Measurements from ENCODE around the gene FBXW4. TPM values are rescaled to one million over a fixed set of nuclear protein-coding genes. Genes with fewer than 3 reads are reported as not detected.

FBXW4 gene
- total and polyA plus RNA-seq, 8 donors, result 36.6 to 95.3 (median 42.6) TPM

GRCh38 chr10:101660256-101660655 lies 34.7 kb downstream of the FBXW4 start:
- 84 to 88% (median 87%) methylated on average over 4 of the region's 4 CpGs for WGBS, 5 donors
- no peaks in the 10 kb centered on the region for H3K9me3 ChIP-seq
- no peaks in the 10 kb centered on the region for H3K4me1 ChIP-seq
- H3K27ac ChIP-seq, result no peak overlapping the region
- no peak for DNase-seq
- H3K36me3 ChIP-seq, result peaks cover 47 to 100% (median 99%) of the 10 kb centered on the region in 4 donors
- no peaks in the 10 kb centered on the region for H3K27me3 ChIP-seq
- no peak overlapping the region for H3K4me3 ChIP-seq
- no peak for TF ChIP-seq EP300 (IDR thresholded peaks at IDR 0.05)
- TF ChIP-seq, protein P1, sequence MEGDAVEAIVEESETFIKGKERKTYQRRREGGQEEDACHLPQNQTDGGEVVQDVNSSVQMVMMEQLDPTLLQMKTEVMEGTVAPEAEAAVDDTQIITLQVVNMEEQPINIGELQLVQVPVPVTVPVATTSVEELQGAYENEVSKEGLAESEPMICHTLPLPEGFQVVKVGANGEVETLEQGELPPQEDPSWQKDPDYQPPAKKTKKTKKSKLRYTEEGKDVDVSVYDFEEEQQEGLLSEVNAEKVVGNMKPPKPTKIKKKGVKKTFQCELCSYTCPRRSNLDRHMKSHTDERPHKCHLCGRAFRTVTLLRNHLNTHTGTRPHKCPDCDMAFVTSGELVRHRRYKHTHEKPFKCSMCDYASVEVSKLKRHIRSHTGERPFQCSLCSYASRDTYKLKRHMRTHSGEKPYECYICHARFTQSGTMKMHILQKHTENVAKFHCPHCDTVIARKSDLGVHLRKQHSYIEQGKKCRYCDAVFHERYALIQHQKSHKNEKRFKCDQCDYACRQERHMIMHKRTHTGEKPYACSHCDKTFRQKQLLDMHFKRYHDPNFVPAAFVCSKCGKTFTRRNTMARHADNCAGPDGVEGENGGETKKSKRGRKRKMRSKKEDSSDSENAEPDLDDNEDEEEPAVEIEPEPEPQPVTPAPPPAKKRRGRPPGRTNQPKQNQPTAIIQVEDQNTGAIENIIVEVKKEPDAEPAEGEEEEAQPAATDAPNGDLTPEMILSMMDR (IDR thresholded peaks at IDR 0.05), result no peak
- TF ChIP-seq POLR2A (IDR thresholded peaks at IDR 0.05), result no peak
- no peak for TF ChIP-seq POLR2AphosphoS5 (IDR thresholded peaks at IDR 0.05)
- intact Hi-C loops (cut with DNase I; ENCODE audit: low total_unique reads), result no loop called here

- Histone ChIP-seq H3K9me3 (no peaks in the 10 kb centered on the region), H3K4me1 (no peaks in the 10 kb centered on the region), H3K27me3 (no peaks in the 10 kb centered on the region), H3K4me3 (no peak overlapping the region), H3K36me3 (peaks cover 44 to 96% (median 94%) of the 10 kb centered on the region in 4 donors), H3K27ac (no peak overlapping the region)
- TF ChIP-seq POLR2A (IDR thresholded peaks at IDR 0.05), result no peak
- DNase-seq, result no peak
- WGBS, 5 donors, result 77 to 93% (median 88%) methylated on average over 5 of the region's 5 CpGs
- intact Hi-C loops (cut with DNase I; ENCODE audit: low total_unique reads), result no loop called here
Measured at GRCh38 chr10:101658975-101659374, 36.0 kb downstream of the FBXW4 start.

DNA sequence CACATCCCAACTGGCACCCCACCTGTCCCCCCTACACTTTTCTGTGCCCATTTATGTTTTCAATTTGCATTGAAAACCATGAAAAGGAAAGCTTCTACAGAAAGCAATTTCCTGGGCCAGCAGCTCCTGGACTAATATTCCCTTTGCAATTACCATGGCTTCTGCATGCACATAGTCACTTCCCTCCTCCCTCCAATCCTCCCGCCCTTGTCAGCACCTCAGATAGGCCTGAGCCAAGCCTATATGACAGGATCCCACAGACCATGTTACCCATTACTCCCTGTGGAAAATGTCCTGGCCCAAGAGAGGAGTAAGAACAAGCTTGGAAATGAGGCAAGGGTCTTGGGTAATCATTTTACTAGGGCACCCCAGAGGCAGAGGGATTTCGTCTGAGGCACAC lies 38.1 kb downstream of the FBXW4 start:
- WGBS, 5 donors, result 92 to 100% (median 97%) methylated on average over 2 of the region's 2 CpGs
- H3K36me3 ChIP-seq, result peaks cover 26 to 94% (median 92%) of the 10 kb centered on the region in 4 donors
- TF ChIP-seq, protein P1 (IDR thresholded peaks at IDR 0.05), result no peak
- no peak for TF ChIP-seq POLR2A (IDR thresholded peaks at IDR 0.05)
- no peak for TF ChIP-seq POLR2AphosphoS5 (IDR thresholded peaks at IDR 0.05)
- TF ChIP-seq EP300 (IDR thresholded peaks at IDR 0.05), result no peak

GRCh38 chr10:101655570-101655969 lies 39.4 kb downstream of the FBXW4 start:
- H3K4me3 ChIP-seq, result no peak overlapping the region
- H3K27ac ChIP-seq, result no peak overlapping the region
- TF ChIP-seq POLR2A (IDR thresholded peaks at IDR 0.05) (no peak), EP300 (IDR thresholded peaks at IDR 0.05) (no peak)
- TF ChIP-seq, protein P1 (IDR thresholded peaks at IDR 0.05), result no peak
- 74 to 85% (median 82%) methylated on average over 6 of the region's 6 CpGs for WGBS, 5 donors
- DNase-seq, result no peak
- H3K4me1 ChIP-seq, result no peaks in the 10 kb centered on the region
- no peaks in the 10 kb centered on the region for H3K9me3 ChIP-seq
- peaks cover 15 to 93% (median 92%) of the 10 kb centered on the region in 4 donors for H3K36me3 ChIP-seq
- intact Hi-C loops (cut with DNase I; ENCODE audit: low total_unique reads), result no loop called here
- H3K27me3 ChIP-seq, result no peaks in the 10 kb centered on the region

More for the DNA sequence above, 38.1 kb downstream of the FBXW4 start:
- intact Hi-C loops (cut with DNase I; ENCODE audit: low total_unique reads), result no loop called here
- DNase-seq, result no peak
- Histone ChIP-seq H3K9me3 (no peaks in the 10 kb centered on the region), H3K27ac (no peak overlapping the region), H3K27me3 (no peaks in the 10 kb centered on the region), H3K4me1 (no peaks in the 10 kb centered on the region), H3K4me3 (no peak overlapping the region)

DNA sequence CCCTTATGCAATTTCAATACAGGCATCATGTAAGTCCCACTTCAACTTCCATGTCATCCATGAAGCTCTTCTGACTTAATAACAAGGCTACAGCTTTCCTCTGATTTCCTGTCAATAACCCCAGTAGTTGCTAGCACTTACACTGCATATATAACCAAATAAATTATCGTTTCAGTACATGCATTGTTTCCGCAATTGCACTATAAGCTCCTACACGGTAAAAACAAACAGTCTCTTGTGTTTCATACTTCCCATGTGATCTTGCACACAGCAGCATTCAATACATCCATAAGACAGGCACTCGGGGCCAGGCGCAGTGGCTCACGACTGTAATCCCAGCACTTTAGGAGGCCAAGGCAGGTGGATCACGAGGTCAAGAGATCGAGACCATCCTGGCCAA lies 41.4 kb downstream of the FBXW4 start:
- no peaks in the 10 kb centered on the region for H3K4me1 ChIP-seq
- H3K27me3 ChIP-seq, result no peaks in the 10 kb centered on the region
- DNase-seq, result no peak
- H3K27ac ChIP-seq, result no peak overlapping the region
- intact Hi-C loops (cut with DNase I; ENCODE audit: low total_unique reads), result no loop called here
- TF ChIP-seq, protein P1 (IDR thresholded peaks at IDR 0.05), result no peak
- TF ChIP-seq POLR2A (IDR thresholded peaks at IDR 0.05) (no peak), EP300 (IDR thresholded peaks at IDR 0.05) (no peak), POLR2AphosphoS5 (IDR thresholded peaks at IDR 0.05) (no peak)
- peaks cover 7 to 93% (median 92%) of the 10 kb centered on the region in 4 donors for H3K36me3 ChIP-seq
- no peaks in the 10 kb centered on the region for H3K9me3 ChIP-seq
- H3K4me3 ChIP-seq, result no peak overlapping the region
- WGBS, 5 donors, result 87 to 93% (median 88%) methylated on average over 8 of the region's 8 CpGs

Measured in stomach (tissue), 9 donors.